NOMO-1 treated with DMSO at 0.1 percent for 48 hours (cell line): Measurements from ENCODE around the gene JAKMIP2.
"Not testable (repeated sequence)": the region's sequence is repeated elsewhere in the genome, so short reads cannot be mapped to it uniquely, and the experiment has no call there.

ENCODE experiments used
- DNase-seq: peaks from one replicate; lab custom pipeline; 2025; ENCODE audit not compliant: unreplicated experiment; lab: John Stamatoyannopoulos, UW

The JAKMIP2 gene

DNA sequence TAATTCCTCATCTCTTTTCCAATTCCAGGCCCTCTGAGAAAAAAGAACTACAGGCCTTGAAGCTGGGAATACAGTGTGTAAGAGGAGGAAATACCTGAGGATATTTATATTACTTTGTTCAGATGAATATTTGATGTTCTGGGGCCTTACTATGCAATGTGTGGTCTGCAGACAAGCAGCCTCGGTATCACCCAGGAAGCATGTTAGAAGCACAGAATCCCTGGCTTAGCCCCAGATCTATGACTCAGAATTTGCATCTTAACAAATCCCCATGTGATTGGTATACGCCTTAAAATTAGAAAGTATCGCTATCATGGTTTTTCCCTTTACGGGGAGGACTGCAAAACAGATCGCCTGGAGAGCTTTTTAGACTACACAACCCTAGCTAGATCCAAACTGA lies 121.0 kb downstream of the JAKMIP2 start:
- DNase-seq: no peak

DNA sequence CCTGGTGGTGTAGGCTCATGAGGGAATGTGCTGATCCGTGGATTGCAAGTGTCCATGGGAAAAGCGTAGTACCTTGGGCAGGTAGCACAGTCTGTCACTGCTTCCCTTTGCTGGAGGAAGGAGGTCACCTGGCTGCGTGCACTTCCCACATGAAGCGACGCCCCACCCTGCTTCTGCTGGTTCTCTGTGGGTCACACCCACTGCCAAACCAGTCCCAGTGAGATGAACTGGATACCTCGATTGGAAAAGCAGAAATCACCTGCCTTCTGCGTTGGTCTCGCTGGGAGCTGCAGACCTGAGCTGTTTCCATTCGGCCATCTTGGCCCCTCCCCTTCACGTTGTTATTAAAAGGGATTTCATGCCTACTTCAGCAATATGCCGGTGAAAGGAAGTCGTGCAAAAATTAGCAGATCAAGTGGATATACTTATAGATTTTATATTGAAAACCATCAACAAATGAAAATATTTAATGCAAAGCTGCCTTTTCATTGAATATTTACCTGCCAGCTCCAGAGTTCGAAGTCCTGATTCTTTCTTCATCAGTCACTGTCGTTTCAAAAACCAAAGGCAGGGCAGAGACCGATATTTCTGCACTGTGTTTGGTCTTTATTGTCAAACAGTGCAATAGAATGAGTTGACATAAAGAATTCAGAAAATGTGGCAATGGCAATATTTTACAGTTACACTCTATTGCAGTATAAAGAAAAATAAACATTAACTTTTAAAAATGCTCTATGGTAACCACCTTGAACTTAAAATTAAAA lies 123.2 kb downstream of the JAKMIP2 start:
- DNase-seq: no peak

DNA sequence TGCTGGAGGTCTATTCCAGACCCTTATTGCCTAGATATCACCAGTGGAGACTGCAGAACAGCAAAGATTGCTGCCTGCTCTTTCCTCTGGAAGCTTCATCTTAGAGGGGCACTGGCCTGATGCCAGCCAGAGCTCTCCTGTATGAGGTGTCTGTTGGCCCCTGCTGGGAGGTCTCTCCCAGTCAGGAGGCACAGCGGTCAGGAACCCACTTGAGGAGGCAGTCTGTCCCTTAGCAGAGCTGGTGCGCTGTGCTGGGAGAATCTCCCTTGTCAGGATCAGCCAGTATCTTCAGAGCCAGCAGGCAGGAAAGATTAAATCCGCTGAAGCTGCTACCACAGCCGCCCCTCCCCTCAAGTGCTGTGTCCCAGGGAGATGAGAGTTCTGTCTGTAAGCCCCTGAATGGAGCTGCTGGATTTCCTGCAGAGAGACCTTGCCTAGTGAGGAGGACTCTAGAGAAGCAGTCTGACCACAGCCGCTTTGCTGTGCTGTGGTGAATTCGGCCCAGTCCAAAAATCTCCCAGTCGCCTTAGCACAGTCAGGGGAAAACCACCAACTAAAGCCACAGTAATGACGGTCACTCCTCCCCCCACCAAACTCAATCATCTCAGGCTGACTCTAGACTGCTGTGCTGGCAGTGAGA lies 124.1 kb downstream of the JAKMIP2 start:
- no peak for DNase-seq

DNA sequence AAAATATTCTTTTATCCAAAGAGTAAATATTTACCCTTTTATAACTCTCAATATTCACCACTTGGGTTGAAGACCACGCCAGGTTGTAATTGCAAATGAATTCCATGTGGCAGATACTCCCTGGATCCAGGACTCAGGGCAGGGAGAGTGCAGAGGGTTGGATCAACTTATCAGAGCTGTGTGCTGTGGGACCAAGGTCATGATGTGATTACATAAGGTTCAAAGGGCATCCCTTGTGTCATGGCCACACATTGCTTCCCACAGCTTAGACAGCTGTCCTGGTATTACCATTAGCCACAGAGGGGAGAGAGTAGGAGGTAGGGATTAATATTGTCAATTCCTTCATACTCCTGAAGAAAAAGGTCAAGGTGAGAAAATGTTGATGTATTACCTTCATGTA lies 133.9 kb downstream of the JAKMIP2 start:
- DNase-seq: no peak

DNA sequence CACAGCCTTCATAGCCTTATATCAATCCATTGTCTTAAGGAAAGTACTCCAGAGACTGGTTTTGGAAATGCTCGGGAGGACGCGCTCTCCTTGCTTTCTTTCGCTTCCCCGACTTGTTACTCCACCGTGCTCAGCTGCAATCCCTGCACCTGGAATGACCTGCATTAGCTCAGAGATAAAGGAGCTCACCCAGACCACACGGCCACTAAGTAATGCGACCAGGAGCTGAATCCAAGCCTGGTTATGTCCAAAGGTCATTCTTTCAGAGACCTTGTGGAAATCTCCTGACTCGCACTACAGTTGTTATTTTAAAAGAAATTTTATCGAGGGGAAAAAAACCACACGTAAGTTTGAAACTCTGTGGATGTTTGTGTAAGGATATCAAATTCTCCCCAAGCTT lies 137.3 kb downstream of the JAKMIP2 start:
- DNase-seq: no peak

DNA sequence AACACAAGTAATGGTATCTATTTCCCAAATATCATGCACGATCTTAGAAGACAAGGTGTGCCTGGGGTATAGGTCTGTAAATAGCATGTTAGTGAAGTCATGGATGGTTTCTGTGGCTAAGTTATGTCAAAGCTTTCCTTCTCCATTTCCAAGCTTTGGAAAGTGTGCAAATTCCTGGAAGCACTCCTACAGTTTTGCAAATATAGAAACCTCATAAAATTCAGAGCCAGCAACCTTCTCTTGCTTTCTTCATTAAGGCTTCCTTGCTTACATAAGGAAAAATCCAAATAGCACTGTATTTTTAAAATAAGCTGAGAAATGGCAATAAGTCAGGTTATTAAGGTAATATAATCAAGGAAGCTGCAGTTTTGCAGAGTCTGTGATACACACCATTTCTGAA lies 138.1 kb downstream of the JAKMIP2 start:
- DNase-seq: no peak

DNA sequence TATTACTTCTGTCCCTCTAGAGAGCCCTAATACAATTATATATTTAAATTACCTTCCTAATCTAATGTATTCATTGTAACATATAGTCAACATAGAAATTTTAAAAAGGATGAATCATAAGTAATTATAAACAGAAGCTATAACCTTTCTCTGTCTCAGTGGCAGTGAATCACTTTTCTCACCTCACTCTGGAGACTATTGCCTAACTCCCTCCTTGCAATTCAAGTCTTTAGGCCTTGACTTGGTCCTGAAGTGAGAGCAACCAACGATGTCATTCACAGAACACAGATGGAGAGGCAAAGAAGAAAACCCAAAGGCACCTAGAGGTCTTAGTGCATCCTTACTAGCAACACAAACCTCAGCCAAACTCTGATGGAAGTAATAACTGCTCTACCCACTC lies 139.4 kb downstream of the JAKMIP2 start:
- no peak for DNase-seq

DNA sequence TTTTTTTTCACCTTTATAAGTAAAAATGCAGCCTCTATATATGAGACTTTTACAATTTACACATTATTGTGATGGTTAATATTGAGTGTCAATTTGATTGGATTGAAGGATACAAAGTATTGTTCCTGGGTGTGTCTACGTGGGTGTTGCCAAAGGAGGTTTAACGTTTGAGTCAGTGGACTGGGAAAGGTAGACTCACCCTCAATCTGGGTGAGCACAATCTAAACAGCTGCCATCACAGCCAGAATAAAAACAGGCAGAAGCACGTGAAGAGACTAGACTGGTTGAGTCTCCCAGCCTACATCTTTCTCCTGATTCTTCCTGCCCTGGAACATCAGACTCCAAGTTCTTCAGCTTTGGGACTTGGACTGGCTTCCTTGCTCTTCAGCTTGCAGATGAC lies 139.9 kb downstream of the JAKMIP2 start:
- no peak for DNase-seq

DNA sequence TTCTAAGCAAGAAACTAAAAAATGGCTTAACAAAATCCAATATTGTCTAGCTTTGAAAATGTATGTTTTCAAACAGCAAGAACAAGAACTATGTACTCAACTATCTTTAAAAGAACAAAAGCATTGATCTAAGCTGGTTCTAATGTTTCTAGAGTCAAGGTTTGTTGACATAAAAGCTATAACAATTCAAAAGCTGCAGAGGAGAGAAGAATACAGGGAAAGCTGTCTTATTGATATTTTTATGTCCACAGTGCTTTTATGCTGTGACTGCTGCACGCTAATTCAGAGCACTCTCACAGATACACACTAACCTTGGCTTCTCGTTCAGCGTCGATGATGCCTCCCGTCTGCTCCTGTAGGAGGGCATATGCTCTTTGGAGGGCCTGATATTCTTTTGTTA lies 143.2 kb downstream of the JAKMIP2 start:
- DNase-seq: no peak

DNA sequence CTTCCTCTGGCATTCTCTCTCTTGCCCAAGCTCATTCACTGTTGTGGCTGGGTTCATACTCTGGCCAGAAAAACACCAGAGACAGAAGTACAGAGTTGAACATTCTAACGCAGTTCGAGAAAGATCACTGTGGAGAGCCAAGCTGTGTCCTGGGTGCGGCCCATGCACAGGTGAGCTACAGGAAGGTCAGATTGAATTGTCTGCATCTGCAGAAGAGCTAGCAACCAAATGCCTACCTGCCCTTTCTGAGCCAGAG lies 145.9 kb downstream of the JAKMIP2 start:
- DNase-seq: no peak

DNA sequence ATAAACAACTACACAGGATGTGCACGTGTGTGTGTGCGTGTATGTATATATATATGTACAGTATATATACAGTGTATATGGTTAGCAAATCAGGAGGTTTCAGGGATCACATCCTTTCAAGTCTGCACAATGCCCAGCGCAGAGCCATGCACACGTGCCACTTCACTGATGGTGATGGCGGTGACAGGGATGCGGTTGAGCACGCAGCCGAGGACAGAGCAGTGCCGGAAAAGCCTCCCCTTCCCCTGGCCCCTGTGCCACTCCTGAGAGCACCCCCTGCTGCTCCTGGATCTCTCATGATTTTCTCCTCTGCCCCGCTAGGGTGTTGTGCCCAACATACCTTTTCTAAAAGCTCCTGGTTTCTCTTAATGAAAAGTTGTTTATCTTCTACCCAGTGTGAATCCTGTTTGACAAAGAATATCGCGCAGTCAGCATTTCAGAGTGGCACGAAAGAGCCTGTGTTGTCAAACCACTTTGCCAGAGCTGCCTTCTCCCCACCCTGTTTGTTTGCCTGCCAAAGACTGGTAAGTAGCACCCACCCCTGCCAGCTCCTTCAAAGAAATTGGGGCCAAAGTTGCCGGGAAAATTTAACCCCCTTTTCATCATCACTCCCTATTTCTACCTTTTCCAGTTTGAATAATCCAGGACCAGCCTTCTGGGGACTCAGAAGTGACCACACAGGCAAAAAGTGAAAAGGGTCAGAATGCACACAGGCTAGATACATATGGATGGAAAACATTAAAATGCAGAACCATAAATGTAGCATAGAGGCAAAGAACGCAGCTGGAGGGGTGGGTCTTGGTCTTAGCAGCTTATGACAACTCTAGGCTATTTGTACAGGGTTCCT lies 146.4 kb downstream of the JAKMIP2 start:
- no peak for DNase-seq

DNA sequence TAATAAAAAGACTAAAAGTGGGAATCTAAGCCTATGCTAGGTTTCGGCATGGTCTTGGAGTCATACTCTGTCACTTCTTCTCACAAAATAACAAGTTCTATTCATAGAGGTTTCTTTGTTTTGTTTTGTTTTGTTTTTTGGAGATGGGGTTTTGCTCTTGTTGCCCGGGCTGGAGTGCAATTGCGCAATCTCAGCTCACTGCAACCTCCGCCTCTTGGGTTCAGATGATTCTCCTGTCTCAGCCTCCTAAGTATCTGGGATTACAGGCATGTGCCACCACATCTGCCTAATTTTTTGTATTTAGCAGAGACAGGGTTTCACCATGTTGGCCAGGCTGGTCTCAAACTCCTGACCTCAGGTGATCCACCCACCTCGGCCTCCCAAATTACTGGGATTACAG lies 147.1 kb downstream of the JAKMIP2 start:
- DNase-seq: not testable (repeated sequence)

DNA sequence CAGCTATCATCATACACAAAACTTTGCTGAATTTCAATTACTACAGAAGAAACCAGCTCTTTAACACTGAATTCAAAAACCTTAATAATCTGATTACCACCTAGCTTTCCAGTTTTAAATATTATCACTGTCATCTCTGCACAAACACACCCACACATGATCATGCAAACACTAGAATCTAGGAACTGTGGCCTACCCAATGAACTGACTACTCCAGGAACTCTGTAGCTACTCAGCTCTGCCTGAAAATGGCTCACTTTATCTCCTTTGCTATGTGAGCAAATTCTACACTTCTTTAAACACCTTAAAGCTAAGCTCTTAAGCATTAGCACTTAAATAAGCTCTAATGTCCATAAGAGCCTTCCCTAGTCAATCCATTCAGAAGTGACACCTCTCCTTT lies 149.4 kb downstream of the JAKMIP2 start:
- no peak for DNase-seq

DNA sequence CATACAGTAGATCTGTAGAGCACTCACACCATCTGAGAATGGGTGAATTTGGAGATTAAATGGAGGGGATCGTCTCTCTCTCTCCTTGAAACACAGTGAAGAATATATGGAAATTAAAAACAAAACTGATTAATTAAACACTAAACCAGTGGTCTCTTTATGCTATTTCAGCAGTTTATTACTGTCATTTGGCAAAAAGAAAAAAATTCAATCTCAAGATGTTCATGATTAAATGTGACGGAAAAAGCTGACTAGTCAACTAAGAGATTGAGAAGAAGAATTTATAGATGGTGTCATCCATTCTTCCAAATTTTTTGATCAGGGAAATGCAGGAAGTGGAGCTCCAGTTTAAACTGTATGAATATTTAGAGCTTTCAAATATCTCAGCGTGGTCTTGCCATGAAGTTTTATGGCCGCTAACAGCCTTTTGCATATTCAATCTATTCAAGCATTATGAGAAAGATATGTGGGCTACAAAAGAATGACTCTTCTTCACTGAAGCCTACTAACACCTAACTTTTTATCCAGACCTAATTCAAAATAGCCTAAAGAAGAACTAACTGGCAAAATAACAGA lies 151.0 kb downstream of the JAKMIP2 start:
- no peak for DNase-seq

DNA sequence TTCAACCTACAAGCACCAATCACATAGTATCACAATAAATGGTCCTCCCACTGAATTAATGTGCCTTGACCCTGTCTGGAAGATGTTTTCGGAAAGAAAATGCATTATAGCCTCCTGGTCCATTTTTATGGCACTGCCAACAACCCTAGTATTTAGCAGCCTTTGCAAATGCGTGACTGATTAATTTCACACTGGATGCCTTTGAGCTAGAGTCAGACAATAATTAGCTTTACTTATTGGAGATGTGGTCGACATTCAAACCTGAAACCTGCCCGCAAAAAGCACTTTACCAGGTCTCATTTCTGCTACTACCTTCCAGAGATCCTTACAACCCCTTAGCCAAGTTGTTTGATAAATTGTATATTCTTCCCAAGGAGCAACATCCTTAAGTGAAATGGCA lies 153.3 kb downstream of the JAKMIP2 start:
- no peak for DNase-seq

DNA sequence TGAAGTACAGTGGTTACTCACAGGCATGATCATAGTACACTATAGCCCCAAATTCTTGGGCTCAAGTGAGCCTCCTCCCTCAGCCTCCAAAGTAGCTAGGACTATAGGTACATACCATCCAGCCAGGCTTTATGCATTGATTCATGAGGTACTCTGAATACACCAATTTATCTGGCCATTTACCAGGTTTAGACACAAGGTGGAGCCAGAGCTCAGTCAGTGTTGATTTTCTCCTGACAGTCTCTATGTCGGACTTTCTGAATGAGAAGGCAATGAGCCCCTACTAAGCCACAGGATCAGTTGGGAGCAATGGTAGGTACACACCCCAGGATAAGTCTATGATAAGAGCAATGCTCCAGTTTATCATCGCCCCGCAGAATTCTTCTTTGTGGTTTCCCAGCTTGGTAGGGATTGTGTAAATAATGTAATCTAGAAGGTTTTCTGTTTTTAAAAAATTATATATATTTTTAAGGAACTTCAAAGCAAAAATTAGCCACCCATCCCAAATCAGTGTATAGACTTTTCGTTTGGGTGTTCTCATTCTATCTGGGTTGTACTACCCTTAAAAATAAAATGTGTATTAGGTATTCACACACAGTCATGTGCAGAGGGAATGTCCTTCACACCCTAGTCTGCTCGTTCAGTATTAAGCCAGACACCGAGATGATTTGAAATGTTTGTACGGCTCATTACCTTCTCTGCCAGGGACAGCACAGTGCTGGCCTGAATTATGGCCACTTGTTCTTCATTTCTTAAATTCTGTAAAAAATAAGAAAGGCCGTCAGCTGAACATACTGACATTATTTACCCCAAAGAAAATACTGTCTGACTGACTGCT lies 154.3 kb downstream of the JAKMIP2 start:
- DNase-seq: peak; percentile 50

DNA sequence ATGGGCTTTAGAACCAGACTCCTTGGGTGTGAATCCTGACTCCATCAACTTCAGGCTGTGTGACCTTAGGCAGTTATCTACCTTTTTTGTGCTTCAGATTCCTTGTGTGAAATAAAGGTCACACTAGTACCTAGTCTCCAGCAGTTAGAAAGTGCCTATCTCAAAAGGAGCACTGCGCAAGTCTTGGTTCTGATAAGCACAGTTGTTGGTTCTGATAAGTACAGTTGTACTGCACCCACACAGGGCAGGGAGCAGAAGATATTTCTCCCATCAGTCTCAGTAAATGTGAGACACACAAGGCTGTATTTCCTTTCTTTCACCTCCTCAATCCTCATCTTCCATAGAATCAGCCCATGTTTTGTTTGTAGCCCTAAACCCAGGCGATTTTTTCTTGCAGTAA lies 156.1 kb downstream of the JAKMIP2 start:
- DNase-seq: no peak

DNA sequence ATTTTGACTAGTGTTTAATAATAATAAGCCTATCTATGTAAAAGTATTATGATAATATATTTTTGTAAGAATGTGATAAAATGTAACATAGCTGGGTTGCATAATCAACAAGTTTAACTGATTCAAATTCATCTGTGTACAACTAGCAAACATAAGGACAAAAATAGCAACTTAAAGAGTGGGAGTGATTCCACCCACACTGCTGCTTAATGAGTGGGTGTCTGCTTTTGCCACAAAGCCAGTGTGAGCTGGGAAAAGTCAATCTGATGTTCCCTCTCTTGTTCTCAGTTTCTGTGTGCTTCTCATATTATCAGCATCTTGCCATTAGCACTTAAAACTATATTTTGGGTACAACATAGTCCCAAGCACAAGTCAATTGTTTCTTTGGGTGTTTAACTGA lies 161.5 kb downstream of the JAKMIP2 start:
- no peak for DNase-seq

DNA sequence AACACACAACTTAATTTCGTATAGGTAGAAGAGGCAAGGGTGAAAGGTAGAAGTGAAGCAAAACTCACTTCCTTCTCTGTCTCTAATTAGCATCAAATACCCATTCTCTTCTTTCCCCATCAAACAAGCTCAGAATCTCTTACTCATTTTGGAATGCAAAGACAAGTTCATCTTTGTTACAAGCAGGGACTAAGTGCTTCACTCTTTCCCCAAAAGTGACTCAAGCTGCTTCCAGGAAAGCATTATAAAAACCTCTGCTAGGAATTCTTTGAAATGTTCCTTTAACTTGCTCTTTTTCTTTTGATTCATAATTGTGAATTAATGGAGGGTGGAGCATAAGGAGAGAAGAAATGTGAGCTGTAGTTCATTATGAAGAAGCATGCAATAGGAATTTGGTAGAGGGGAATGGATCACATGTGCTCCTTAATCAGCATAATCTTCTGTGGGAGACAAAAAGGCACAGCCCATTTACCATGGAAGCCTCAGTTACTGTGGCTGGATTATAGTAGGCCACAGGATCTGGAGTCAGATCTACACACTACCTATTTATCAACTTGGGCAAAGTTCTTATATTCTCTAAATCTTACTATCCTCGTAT lies 163.1 kb downstream of the JAKMIP2 start:
- no peak for DNase-seq

DNA sequence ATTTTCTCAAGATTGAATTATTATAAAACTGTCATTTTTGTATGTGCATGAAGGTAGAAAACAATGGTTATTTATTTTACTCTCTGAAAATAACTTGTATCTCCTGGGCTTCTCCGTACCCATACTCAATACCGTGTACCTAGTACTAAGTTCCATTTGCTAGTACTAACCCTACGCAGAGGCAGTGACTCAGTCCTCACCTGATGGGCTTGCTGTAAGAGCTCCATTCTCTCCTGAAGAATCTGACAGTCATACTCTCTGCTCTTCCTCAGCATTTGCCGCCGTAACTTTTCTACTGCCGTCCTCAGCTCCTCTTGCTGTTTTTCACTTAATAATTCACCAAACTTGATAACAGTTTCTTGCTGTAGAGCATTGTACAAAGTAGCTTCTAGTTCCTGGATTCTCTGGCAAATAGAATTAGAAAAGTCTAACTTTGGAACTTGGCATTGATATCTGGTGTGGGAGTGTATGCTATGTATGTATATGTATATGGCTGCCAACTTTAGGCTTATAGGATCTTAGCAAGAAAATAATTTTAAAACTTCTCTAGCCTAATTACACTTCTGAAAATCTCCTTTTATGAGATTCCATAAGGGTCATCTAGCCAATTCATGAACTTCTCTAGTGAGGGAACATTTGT lies 164.7 kb downstream of the JAKMIP2 start:
- no peak for DNase-seq
